ENCODE results near the gene PLEKHH2.

GRCh38 chr2:43592443-43592842 lies 44.6 kb upstream of the PLEKHH2 start:
- no peak for TF ChIP-seq CTCF (IDR thresholded peaks at IDR 0.05; ENCODE audit: poor library complexity)
- TF ChIP-seq EZH2 (IDR thresholded peaks at IDR 0.05; ENCODE audit: borderline replicate concordance): no peak
- no peak for TF ChIP-seq EZH2phosphoT487 (IDR thresholded peaks at IDR 0.05; ENCODE audit: low read depth, severe bottlenecking, unreplicated experiment)

Data from hepatocyte (in vitro differentiated cells).